ENCODE results near the gene MYL5.
"Not testable (repeated sequence)": the region's sequence is repeated elsewhere in the genome, so short reads cannot be mapped to it uniquely, and the experiment has no call there.

The MYL5 gene

GRCh38 chr4:729336-730315 is 55.3 kb downstream of the MYL5 start:
- DNase-seq (ENCODE audit: low read depth), result no peak

- DNase-seq (ENCODE audit: low read depth), result no peak
Measured at GRCh38 chr4:730511-730910, 56.2 kb downstream of the MYL5 start.

GRCh38 chr4:730946-731904 is 56.9 kb downstream of the MYL5 start:
- not testable (repeated sequence) for DNase-seq (ENCODE audit: low read depth)
